HCT116 (cell line): ENCODE data around the gene ITGAD. TPM values are rescaled to one million over a fixed set of nuclear protein-coding genes. Genes with fewer than 3 reads are reported as not detected.

Source experiments
- ATAC-seq: fragments of 200-7000 bp; cut with Tn5 transposase; 2 replicates; pipeline ENCODE4 v1.9.1; 2020; ENCODE audit warnings: mild to moderate bottlenecking, moderate library complexity
- BruUV-seq: library from RNA; stranded (reverse); fragments of 400-500 nt; replicated peaks from 2 replicates; lab custom pipeline; 2021; lab: Mats Ljungman, UMichigan
- CTCF ChIA-PET: fragments of 300-600 bp; sonication (Branson Sonifier 250); formaldehyde crosslinking; loops from one replicate; lab custom pipeline; 2021; ENCODE audit warnings: antibody characterized with exemption; lab: Charles Lee
- POLR2A ChIA-PET: fragments of 300-600, 350-600 bp; sonication (Branson Sonifier 250); formaldehyde crosslinking; loops from one replicate; lab custom pipeline; 2021; ENCODE audit warnings: antibody characterized with exemption; lab: Charles Lee
- RAD21 ChIA-PET, 2 experiments: fragments of 300-600 bp; sonication (Branson Sonifier 250); formaldehyde crosslinking; loops; one replicate each; lab custom pipeline; 2023; ENCODE audit warnings: low total read pairs in 2 of 2; ENCODE audit not compliant: uncharacterized antibody in 2 of 2, unreplicated experiment in 2 of 2, low non-redundant PET in 1 of 2; lab: Charles Lee
- DNase-seq: peaks from one replicate; pipeline ENCODE4 v3.0.0-alpha.2; 2010; ENCODE audit warnings: low read depth, low spot score
- H2AFZ ChIP-seq: fragments of 200-600 bp; shearing (Covaris generic), sonication (generic); 2 replicates; pipeline ENCODE4 v1.6.1; 2017; ENCODE audit warnings: low read depth, mixed run types, mixed read lengths, antibody characterized with exemption, low read length; ENCODE audit not compliant: poor library complexity, severe bottlenecking
- H3K27ac ChIP-seq: 2 replicates; pipeline ENCODE4 v1.5.1; 2012; ENCODE audit warnings: low read depth, low read length
- H3K27me3 ChIP-seq: fragments of 200-600 bp; sonication (generic); 2 replicates; pipeline ENCODE4 v1.6.1; 2016; ENCODE audit warnings: mixed run types, low read length, mixed read lengths; ENCODE audit not compliant: insufficient read depth
- H3K36me3 ChIP-seq, 2 experiments: fragments of 200-500 bp in 1 of 2; fragments of 200-600 bp in 1 of 2; sonication (Bioruptor generic) in 1 of 2; sonication (generic) in 1 of 2; 2 replicates each; pipeline versions ENCODE4 v1.5.1 to v1.6.1; 2014 to 2016; ENCODE audit warnings: low read length in 2 of 2, inconsistent platforms in 1 of 2, mixed read lengths in 1 of 2, mixed run types in 1 of 2; ENCODE audit not compliant: insufficient read depth in 2 of 2, control insufficient read depth in 1 of 2
- H3K4me1 ChIP-seq, 2 experiments: fragments of 200-600 bp in 1 of 2; sonication (generic) in 1 of 2; 2 replicates each; pipeline versions ENCODE4 v1.5.1 to v1.6.1; 2012 to 2017; ENCODE audit warnings: low read length in 2 of 2, inconsistent platforms in 1 of 2, mild to moderate bottlenecking in 1 of 2, mixed read lengths in 1 of 2, mixed run types in 1 of 2, moderate library complexity in 1 of 2; ENCODE audit not compliant: insufficient read depth in 2 of 2, control insufficient read depth in 1 of 2
- H3K4me2 ChIP-seq: fragments of 200-600 bp; sonication (generic); 2 replicates; pipeline ENCODE4 v1.6.1; 2017; ENCODE audit warnings: mixed run types, low read length, mixed read lengths
- H3K4me3 ChIP-seq, 2 experiments: fragments of 200-600 bp in 1 of 2; sonication (generic) in 1 of 2; replicated peaks in 1 of 2; 2 replicates each; pipeline ENCODE4 v1.5.1; 2011 to 2016; ENCODE audit warnings: low read length in 2 of 2, control low read depth in 1 of 2, low read depth in 1 of 2, mild to moderate bottlenecking in 1 of 2, mixed read lengths in 1 of 2, mixed run types in 1 of 2
- H3K79me2 ChIP-seq: fragments of 200-600 bp; sonication (generic); 2 replicates; pipeline ENCODE4 v1.6.1; 2017; ENCODE audit warnings: mild to moderate bottlenecking, mixed run types, low read length, moderate library complexity, mixed read lengths; ENCODE audit not compliant: insufficient read depth
- H3K9ac ChIP-seq: fragments of 200-600 bp; sonication (generic); 2 replicates; pipeline ENCODE4 v1.6.1; 2016; ENCODE audit warnings: low read length, mixed read lengths
- H3K9me2 ChIP-seq: fragments of 200-600 bp; sonication (generic), shearing (Covaris generic); 2 replicates; pipeline ENCODE4 v1.6.1; 2017; ENCODE audit warnings: mixed run types, mild to moderate bottlenecking, moderate library complexity; ENCODE audit not compliant: insufficient read depth
- H3K9me3 ChIP-seq, 2 experiments: fragments of 200-500 bp in 1 of 2; fragments of 200-600 bp in 1 of 2; sonication (Bioruptor generic) in 1 of 2; sonication (generic) in 1 of 2; 2 replicates each; pipeline ENCODE4 v1.6.1; 2014 to 2017; ENCODE audit warnings: low read length in 2 of 2, mixed read lengths in 2 of 2, inconsistent platforms in 1 of 2, low read depth in 1 of 2, mild to moderate bottlenecking in 1 of 2, mixed run types in 1 of 2, moderate library complexity in 1 of 2; ENCODE audit not compliant: control insufficient read depth in 1 of 2, insufficient read depth in 1 of 2
- H4K20me1 ChIP-seq: fragments of 200-600 bp; sonication (generic), shearing (Covaris generic); 2 replicates; pipeline ENCODE4 v1.6.1; 2017; ENCODE audit warnings: mixed run types, mild to moderate bottlenecking, moderate library complexity; ENCODE audit not compliant: insufficient read depth
- ATF3 ChIP-seq: IDR thresholded peaks from 2 replicates; pipeline ENCODE4 v1.6.1; 2012
- CTCF ChIP-seq, 3 experiments: fragments of 200-600 bp in 1 of 3; sonication (generic) in 1 of 3; IDR thresholded peaks in 2 of 3; conservative IDR thresholded peaks in 1 of 3; 2 replicates each; pipeline ENCODE4 v1.5.1; 2012 to 2017; ENCODE audit warnings: low read depth in 2 of 3, low read length in 2 of 3, antibody characterized with exemption in 1 of 3, borderline replicate concordance in 1 of 3, control low read depth in 1 of 3, mild to moderate bottlenecking in 1 of 3, mixed read lengths in 1 of 3, mixed run types in 1 of 3, moderate library complexity in 1 of 3; ENCODE audit not compliant: insufficient read depth in 1 of 3
- ELF1 ChIP-seq: IDR thresholded peaks from 2 replicates; pipeline ENCODE4 v1.6.1; 2012; ENCODE audit warnings: low read depth, borderline replicate concordance
- EZH2 ChIP-seq: fragments of 200-600 bp; sonication (generic); IDR thresholded peaks from 2 replicates; pipeline ENCODE4 v1.6.1; 2017; ENCODE audit warnings: antibody characterized with exemption, mixed run types
- EZH2phosphoT487 ChIP-seq: fragments of 200-600 bp; IDR thresholded peaks from 2 replicates; pipeline ENCODE4 v1.6.1; 2018; ENCODE audit warnings: antibody characterized with exemption, borderline replicate concordance
- FOSL1 ChIP-seq: IDR thresholded peaks from 2 replicates; pipeline ENCODE4 v1.6.1; 2012; ENCODE audit warnings: low read depth
- JUND ChIP-seq: IDR thresholded peaks from 2 replicates; pipeline ENCODE4 v1.6.1; 2012
- MAX ChIP-seq: IDR thresholded peaks from 2 replicates; pipeline ENCODE4 v1.6.1; 2012
- POLR2A ChIP-seq: IDR thresholded peaks from 2 replicates; pipeline ENCODE4 v1.7.0; 2011; ENCODE audit warnings: borderline replicate concordance; ENCODE audit not compliant: insufficient read depth, insufficient read length; ENCODE audit errors: extremely low read depth
- POLR2AphosphoS5 ChIP-seq: IDR thresholded peaks from 2 replicates; pipeline ENCODE4 v1.6.1; 2011; ENCODE audit warnings: mild to moderate bottlenecking, low read depth, low read length, moderate library complexity
- RAD21 ChIP-seq: IDR thresholded peaks from 2 replicates; pipeline ENCODE4 v1.6.1; 2012; ENCODE audit warnings: low read depth, mild to moderate bottlenecking
- SIN3A ChIP-seq: IDR thresholded peaks from 2 replicates; pipeline ENCODE4 v1.6.1; 2012; ENCODE audit warnings: low read depth
- SP1 ChIP-seq: IDR thresholded peaks from 2 replicates; pipeline ENCODE4 v1.6.1; 2012; ENCODE audit warnings: low read depth
- SRF ChIP-seq: IDR thresholded peaks from 2 replicates; pipeline ENCODE4 v1.6.1; 2012; ENCODE audit warnings: low read depth
- YY1 ChIP-seq: IDR thresholded peaks from 2 replicates; pipeline ENCODE4 v1.6.1; 2011; ENCODE audit warnings: low read length, low read depth, moderate library complexity, mild to moderate bottlenecking; ENCODE audit not compliant: insufficient replicate concordance; ENCODE audit errors: extremely low read depth
- ZBTB33 ChIP-seq: IDR thresholded peaks from 2 replicates; pipeline ENCODE4 v1.6.1; 2011; ENCODE audit warnings: mild to moderate bottlenecking, low read length, moderate library complexity; ENCODE audit not compliant: insufficient replicate concordance; ENCODE audit errors: extremely low read depth
- ZFX ChIP-seq: fragments of 450-650 bp; IDR thresholded peaks from 2 replicates; pipeline ENCODE4 v1.6.1; 2017
- ZNF274 ChIP-seq: fragments of 200-500 bp; sonication (Bioruptor generic); IDR thresholded peaks from 2 replicates; pipeline ENCODE4 v1.6.1; 2014; ENCODE audit warnings: mild to moderate bottlenecking, low read depth, low read length, inconsistent platforms
- intact Hi-C: fragments of 100-400 bp; cut with micrococcal nuclease; formaldehyde crosslinking; loops from 2 replicates; pipeline ENCODE4 v1.10.0; 2022
- total RNA-seq: library from RNA; stranded (reverse); gene quantifications from one replicate; pipeline ENCODE4 v1.2.1, GENCODE V29; 2021; ENCODE audit not compliant: unreplicated experiment

Gene ITGAD
- total RNA-seq, 1 experiment from 2014 or later = 0.12 TPM

- intact Hi-C loops = no loop called here
- CTCF ChIA-PET = no interaction called here
These were observed 21.3 kb upstream of the ITGAD start for GRCh38 chr16:31371619-31372484.

More at GRCh38 chr16:31371619-31372484, 21.3 kb upstream of the ITGAD start:
- no peak for DNase-seq
- BruUV-seq = no TSS peak
- Histone ChIP-seq H3K9me3 (no peaks in the 10 kb centered on the region), H3K27ac (no peak overlapping the region), H3K79me2 (no peaks in the 10 kb centered on the region), H3K4me3 (no peak overlapping the region), H3K4me2 (no peak overlapping the region), H3K36me3 (no peaks in the 10 kb centered on the region), H3K9me2 (no peaks in the 10 kb centered on the region), H3K9ac (no peak overlapping the region), H2AFZ (no peak overlapping the region), H3K27me3 (peaks cover 3% of the 10 kb centered on the region; the same call in 1 of the 2 replicates), H4K20me1 (no peaks in the 10 kb centered on the region), H3K4me1 (no peaks in the 10 kb centered on the region)
- ChIA-PET RAD21 (no interaction called here), POLR2A (no interaction called here)
- ATAC-seq = no peak
- TF ChIP-seq EZH2phosphoT487 (no peak), JUND (no peak), CTCF (IDR thresholded peaks at IDR 0.05 in 2 of 3, conservative IDR thresholded peaks at IDR 0.05 in 1 of 3; ENCODE audit: borderline replicate concordance in 1 of 3, insufficient read depth in 1 of 3, low read depth in 2 of 3, low read length in 2 of 3) (no peak), YY1 (no peak), POLR2AphosphoS5 (no peak), SRF (no peak), SP1 (no peak), ZNF274 (no peak), ATF3 (no peak), ELF1 (no peak), SIN3A (no peak), ZBTB33 (no peak), EZH2 (no peak), RAD21 (no peak), ZFX (no peak), POLR2A (no peak), MAX (no peak), FOSL1 (no peak)
